ENCODE measurements around the gene RHCG. TPM values are rescaled to one million over a fixed set of nuclear protein-coding genes. Genes with fewer than 3 reads are reported as not detected.

Gene RHCG
- total RNA-seq, 4 donors from 2014 or later: 1.5 to 140 (median 8.4) TPM

DNA sequence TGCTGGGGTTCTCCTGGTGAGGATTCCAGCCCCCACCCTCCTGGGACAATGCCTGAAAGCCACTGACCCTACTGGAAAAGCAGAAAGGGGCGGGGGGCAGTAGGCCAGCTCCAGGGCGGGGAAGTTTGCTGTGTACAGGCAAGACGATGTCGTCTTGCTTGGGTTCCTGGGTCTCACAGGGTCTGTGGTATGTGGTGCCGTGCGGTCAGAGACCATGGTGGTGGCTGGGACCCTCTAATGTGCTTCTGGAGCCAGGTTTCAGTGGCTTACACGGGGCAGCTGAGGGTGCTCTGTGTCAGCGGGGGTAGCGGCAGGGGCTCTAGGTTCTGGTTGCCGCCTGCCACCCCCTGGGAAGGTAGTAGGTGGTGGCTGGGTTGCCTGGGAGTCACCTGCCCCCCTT is 54.2 kb downstream of the RHCG start:
- 85% methylated on average over 4 of the region's 10 CpGs; no CpG with 5 or more reads in 1 of the 2 donors for WGBS, 2 donors (ENCODE audit: low coverage in 1 of 2)
- Histone ChIP-seq H3K27me3 (peaks cover 97% of the 10 kb centered on the region), H3K27ac (no peak overlapping the region), H3K36me3 (no peaks in the 10 kb centered on the region), H3K9me3 (no peaks in the 10 kb centered on the region), H3K4me1 (no peaks in the 10 kb centered on the region), H3K4me3 (no peak overlapping the region)
- ATAC-seq: no peak
- TF ChIP-seq POLR2A (IDR thresholded peaks at IDR 0.05) (no peak), POLR2AphosphoS5 (IDR thresholded peaks at IDR 0.05) (no peak), EP300 (IDR thresholded peaks at IDR 0.05) (no peak)
- TF ChIP-seq, protein P1, sequence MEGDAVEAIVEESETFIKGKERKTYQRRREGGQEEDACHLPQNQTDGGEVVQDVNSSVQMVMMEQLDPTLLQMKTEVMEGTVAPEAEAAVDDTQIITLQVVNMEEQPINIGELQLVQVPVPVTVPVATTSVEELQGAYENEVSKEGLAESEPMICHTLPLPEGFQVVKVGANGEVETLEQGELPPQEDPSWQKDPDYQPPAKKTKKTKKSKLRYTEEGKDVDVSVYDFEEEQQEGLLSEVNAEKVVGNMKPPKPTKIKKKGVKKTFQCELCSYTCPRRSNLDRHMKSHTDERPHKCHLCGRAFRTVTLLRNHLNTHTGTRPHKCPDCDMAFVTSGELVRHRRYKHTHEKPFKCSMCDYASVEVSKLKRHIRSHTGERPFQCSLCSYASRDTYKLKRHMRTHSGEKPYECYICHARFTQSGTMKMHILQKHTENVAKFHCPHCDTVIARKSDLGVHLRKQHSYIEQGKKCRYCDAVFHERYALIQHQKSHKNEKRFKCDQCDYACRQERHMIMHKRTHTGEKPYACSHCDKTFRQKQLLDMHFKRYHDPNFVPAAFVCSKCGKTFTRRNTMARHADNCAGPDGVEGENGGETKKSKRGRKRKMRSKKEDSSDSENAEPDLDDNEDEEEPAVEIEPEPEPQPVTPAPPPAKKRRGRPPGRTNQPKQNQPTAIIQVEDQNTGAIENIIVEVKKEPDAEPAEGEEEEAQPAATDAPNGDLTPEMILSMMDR (IDR thresholded peaks at IDR 0.05): no peak

DNA sequence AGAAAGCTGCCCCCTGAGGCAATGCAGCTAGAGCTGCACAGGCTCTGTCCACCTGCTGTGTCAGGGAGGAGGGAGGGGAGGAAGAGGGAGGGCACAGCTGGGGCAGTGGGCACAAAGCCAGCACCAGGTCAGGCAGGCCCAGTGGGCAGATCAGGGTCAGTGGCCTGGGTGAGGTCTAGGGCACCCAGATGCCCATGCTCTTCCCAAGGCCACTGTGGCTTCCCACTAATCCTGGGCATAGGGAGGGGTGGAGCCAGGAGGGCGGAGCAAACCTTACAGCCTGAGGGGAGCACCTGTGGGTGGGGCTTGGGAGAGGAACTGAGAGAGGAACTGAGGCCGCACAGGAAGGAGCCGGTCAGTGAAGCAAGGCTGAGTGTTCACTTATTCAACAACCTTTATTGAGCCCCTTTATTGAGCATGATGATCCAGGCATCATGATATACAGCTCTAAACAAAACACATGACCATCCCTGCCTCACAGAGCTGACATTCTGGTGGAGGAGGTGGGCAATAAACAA is 55.0 kb downstream of the RHCG start:
- Histone ChIP-seq H3K27ac (no peak overlapping the region), H3K4me1 (no peaks in the 10 kb centered on the region), H3K9me3 (no peaks in the 10 kb centered on the region), H3K36me3 (no peaks in the 10 kb centered on the region), H3K4me3 (no peak overlapping the region), H3K27me3 (peaks cover 97% of the 10 kb centered on the region)
- ATAC-seq: no peak
- WGBS, 2 donors (ENCODE audit: low coverage in 1 of 2): 44 to 64% methylated on average over 3 of the region's 3 CpGs
- TF ChIP-seq POLR2A (IDR thresholded peaks at IDR 0.05): no peak
- TF ChIP-seq, protein P1 (IDR thresholded peaks at IDR 0.05): no peak
- no peak for TF ChIP-seq POLR2AphosphoS5 (IDR thresholded peaks at IDR 0.05)
- TF ChIP-seq EP300 (IDR thresholded peaks at IDR 0.05): no peak

DNA sequence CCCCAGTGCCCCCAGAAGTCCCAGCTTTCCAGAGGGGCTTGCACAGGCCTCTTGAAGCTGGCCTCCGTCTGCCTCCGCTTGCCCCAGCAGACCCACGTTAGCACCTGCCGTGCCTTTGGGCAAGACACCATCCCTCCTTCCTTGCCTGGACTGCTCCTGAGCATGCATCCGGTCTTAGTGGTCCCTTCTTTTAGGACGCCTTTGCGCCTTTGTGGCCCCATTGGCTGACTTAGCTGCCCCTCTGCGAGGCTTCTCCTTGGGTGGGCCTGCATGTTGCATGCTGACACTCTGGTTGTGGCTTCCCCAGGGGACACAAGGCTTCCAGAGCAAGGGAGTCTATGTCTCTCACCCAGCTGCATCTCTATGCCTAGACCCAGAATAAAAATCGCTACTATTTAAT is 56.6 kb downstream of the RHCG start:
- H3K9me3 ChIP-seq: no peaks in the 10 kb centered on the region
- ATAC-seq: no peak
- H3K27ac ChIP-seq: no peak overlapping the region
- H3K4me3 ChIP-seq: no peak overlapping the region
- no peaks in the 10 kb centered on the region for H3K36me3 ChIP-seq
- 66 to 80% methylated on average over 5 to 9 of the region's 9 CpGs for WGBS, 2 donors (ENCODE audit: low coverage in 1 of 2)
- TF ChIP-seq, protein P1 (IDR thresholded peaks at IDR 0.05): no peak
- no peak for TF ChIP-seq POLR2A (IDR thresholded peaks at IDR 0.05)
- TF ChIP-seq EP300 (IDR thresholded peaks at IDR 0.05): no peak
- TF ChIP-seq POLR2AphosphoS5 (IDR thresholded peaks at IDR 0.05): no peak
- peaks cover 97% of the 10 kb centered on the region for H3K27me3 ChIP-seq
- H3K4me1 ChIP-seq: no peaks in the 10 kb centered on the region

DNA sequence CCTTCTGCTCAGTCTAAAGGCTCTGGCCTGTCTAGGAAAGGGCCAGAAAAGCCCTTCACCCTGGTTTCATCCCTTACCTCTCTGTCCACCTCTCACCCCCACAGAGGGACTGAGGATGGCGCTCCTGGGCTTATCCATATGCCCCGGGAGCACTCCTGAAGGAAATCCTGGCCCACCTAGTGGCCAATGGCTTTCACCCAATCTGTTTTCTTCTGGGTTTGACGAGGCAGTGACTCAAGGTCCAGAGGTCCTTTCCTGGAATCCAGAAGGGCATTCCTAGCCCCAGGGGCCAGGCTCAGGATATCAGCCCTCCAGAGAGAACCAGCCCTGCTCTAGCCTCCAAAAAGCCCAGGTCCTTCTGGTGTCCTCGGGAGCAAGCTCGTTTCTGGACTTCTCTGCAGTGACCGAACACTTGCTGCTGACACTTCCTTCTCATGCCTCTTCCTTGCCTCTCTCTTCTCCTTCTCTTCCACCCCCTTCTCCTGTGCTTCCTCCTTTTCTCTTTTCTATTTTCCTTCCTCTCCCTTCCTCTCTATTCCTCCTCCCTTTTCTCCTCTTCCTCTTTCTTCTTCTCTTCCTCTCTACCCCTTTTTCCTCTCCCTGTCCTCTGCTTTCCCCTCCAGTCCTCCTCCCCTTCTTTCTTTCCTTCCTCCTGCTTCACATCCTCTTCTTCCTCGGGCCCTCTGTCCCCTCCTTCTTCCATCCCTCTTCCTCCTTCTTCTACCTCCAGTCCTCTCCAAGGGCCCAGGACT is 59.6 kb downstream of the RHCG start:
- TF ChIP-seq POLR2AphosphoS5 (IDR thresholded peaks at IDR 0.05): no peak
- TF ChIP-seq, protein P1 (IDR thresholded peaks at IDR 0.05): no peak
- Histone ChIP-seq H3K4me3 (no peak overlapping the region), H3K27me3 (peaks cover 91% of the 10 kb centered on the region), H3K36me3 (no peaks in the 10 kb centered on the region), H3K4me1 (no peaks in the 10 kb centered on the region), H3K27ac (no peak overlapping the region), H3K9me3 (no peaks in the 10 kb centered on the region)
- WGBS, 2 donors (ENCODE audit: low coverage in 1 of 2): 38 to 51% methylated on average over 5 to 6 of the region's 7 CpGs
- ATAC-seq: no peak

DNA sequence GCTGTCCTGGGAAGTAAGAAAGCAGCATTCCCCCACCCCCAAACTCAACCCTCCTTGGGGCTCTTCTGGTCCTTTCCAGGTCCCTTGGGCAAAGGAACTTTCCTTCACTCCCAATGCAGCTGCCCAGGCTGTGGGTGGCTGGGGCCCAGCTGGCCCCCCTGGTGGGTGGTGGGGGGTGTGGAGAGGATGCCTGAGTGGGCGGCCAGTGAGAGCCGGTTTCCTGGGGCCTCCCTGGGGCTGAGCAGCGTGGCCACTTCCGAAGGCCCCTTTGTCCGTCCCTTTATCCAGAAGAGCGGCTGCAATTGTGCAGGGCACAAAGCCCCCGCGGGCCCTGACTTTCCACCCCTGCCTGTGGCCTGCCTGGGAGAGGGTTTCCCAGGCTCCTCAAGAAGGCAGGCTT is 61.0 kb downstream of the RHCG start:
- ATAC-seq: no peak
- H3K4me3 ChIP-seq: no peak overlapping the region
- no CpG with 5 or more reads among the region's 8 CpGs for WGBS, 2 donors (ENCODE audit: low coverage in 1 of 2)
- TF ChIP-seq EP300 (IDR thresholded peaks at IDR 0.05) (no peak), POLR2AphosphoS5 (IDR thresholded peaks at IDR 0.05) (no peak), POLR2A (IDR thresholded peaks at IDR 0.05) (no peak)
- TF ChIP-seq, protein P1 (IDR thresholded peaks at IDR 0.05): no peak
- H3K36me3 ChIP-seq: no peaks in the 10 kb centered on the region
- no peaks in the 10 kb centered on the region for H3K9me3 ChIP-seq
- H3K27me3 ChIP-seq: peaks cover 83% of the 10 kb centered on the region
- no peak overlapping the region for H3K27ac ChIP-seq
- peaks cover 0 to 8% (median 7%) of the 10 kb centered on the region in 3 donors for H3K4me1 ChIP-seq
